Adrenal gland (tissue), 5 donors: ENCODE measurements around the gene INPP4B.

Experiments
- CTCF ChIP-seq, 6 experiments: fragments of 450-650 bp in 4 of 6; fragments of 200-600 bp in 2 of 6; sonication (generic) in 1 of 6; IDR thresholded peaks; 1 replicate in 5 of 6; 2 replicates in 1 of 6; pipeline versions ENCODE4 v1.5.1 to v1.8.0; 2016 to 2021; ENCODE audit warnings: antibody characterized with exemption in 6 of 6, mild to moderate bottlenecking in 2 of 6, moderate library complexity in 1 of 6
- POLR2A ChIP-seq, 2 donors: fragments of 450-650 bp; IDR thresholded peaks; one replicate each; pipeline ENCODE4 v1.6.1; 2017; ENCODE audit warnings: antibody characterized with exemption in 2 of 2, mild to moderate bottlenecking in 2 of 2, moderate library complexity in 1 of 2
- donor health status: DM: no; HTN: no; CAD: no.

DNA sequence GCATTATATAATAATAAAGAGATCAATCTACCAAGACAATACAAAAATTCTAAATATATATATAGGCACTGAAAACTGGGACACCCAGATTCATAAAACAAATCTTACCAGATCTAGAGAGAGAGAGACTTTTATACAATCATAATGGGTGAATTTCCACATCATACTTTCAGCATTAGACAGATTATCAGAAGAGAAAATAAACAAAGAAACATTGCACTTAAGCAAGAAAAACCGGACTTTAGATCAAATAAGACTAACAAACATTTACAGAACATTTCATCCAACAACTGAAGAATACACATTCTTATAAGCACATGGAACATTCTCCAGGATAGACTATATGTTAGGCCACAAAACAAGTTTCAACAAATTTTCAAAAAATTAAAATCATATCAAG lies 245.1 kb downstream of the INPP4B start:
- TF ChIP-seq CTCF (IDR thresholded peaks at IDR 0.05): no peak
- no peak for TF ChIP-seq POLR2A (IDR thresholded peaks at IDR 0.05)
